Measurements from ENCODE around the gene AGRP. TPM values are rescaled to one million over a fixed set of nuclear protein-coding genes. Genes with fewer than 3 reads are reported as not detected.

Gene AGRP
- total RNA-seq, 2 experiments from 2014 or later, result not detected

GRCh38 chr16:67528870-67529581 lies 45.7 kb upstream of the AGRP start:
- Histone ChIP-seq H3K9me3 (ENCODE audit: low read length) (no peaks in the 10 kb centered on the region), H2AFZ (ENCODE audit: low read length) (no peak overlapping the region), H3K27ac (ENCODE audit: low read depth, low read length, poor library complexity, severe bottlenecking) (no peak overlapping the region), H3K4me2 (ENCODE audit: low read length) (peak overlapping the region; percentile 61; the same call in 1 of the 2 replicates), H3K36me3 (ENCODE audit: insufficient read depth, low read length) (no peaks in the 10 kb centered on the region), H3K4me3 (ENCODE audit: low read depth, low read length, poor library complexity, severe bottlenecking) (no peak overlapping the region), H4K20me1 (ENCODE audit: insufficient read depth, low read length) (no peaks in the 10 kb centered on the region), H3K9me2 (ENCODE audit: insufficient read depth, low read length) (no peaks in the 10 kb centered on the region), H3K79me2 (ENCODE audit: insufficient read depth, low read depth, low read length) (no peaks in the 10 kb centered on the region), H3K4me1 (ENCODE audit: insufficient read depth, low read length, poor library complexity, severe bottlenecking) (peaks cover 43% of the 10 kb centered on the region)
- ChIA-PET CTCF (ENCODE audit: unreplicated experiment) (interaction anchor here (0.6 kb wide), 1 partner anchor 8 kb away, joined by 5 read pairs; no protein-coding TSS in a partner anchor), POLR2A (interaction anchor here (0.7 kb wide), 1 partner anchor 116 kb away, joined by 3 read pairs; the partner anchor contains the start of gene CARMIL2)
- TF ChIP-seq CTCF (conservative IDR thresholded peaks at IDR 0.05; ENCODE audit: low read length), result no peak
- no peak; the same call in 1 of the 2 replicates for TF ChIP-seq EZH2phosphoT487 (IDR thresholded peaks at IDR 0.05; ENCODE audit: borderline replicate concordance, low read depth, low read length)
- intact Hi-C loops (cut with micrococcal nuclease; ENCODE audit: unreplicated experiment), result no loop called here
- BruUV-seq (replicated peaks), result no TSS peak
- peak; percentile 17 for DNase-seq (ENCODE audit: low spot score)

GRCh38 chr16:67528222-67528869 lies 45.0 kb upstream of the AGRP start, which contains the start of gene RIPOR1:
Gene RIPOR1 (plus strand): TSS chr16:67528829. CDS start chr16:67538447, 9,618 bp downstream.
- H3K36me3 ChIP-seq (ENCODE audit: insufficient read depth, low read length), result no peaks in the 10 kb centered on the region
- no peak within 1 kb of the TSS for H3K4me3 ChIP-seq (ENCODE audit: low read depth, low read length, poor library complexity, severe bottlenecking)
- BruUV-seq (replicated peaks), result no TSS peak
- no peaks in the 10 kb centered on the region for H4K20me1 ChIP-seq (ENCODE audit: insufficient read depth, low read length)
- TF ChIP-seq EZH2phosphoT487 (IDR thresholded peaks at IDR 0.05; ENCODE audit: borderline replicate concordance, low read depth, low read length), result no peak
- no peak for TF ChIP-seq CTCF (conservative IDR thresholded peaks at IDR 0.05; ENCODE audit: low read length)
- DNase-seq (ENCODE audit: low spot score), result peak; percentile 1
- intact Hi-C loops (cut with micrococcal nuclease; ENCODE audit: unreplicated experiment), result no loop called here
- CTCF ChIA-PET (ENCODE audit: unreplicated experiment), result no interaction called here
- no peaks in the 10 kb centered on the region for H3K79me2 ChIP-seq (ENCODE audit: insufficient read depth, low read depth, low read length)
- H3K4me1 ChIP-seq (ENCODE audit: insufficient read depth, low read length, poor library complexity, severe bottlenecking), result peaks cover 43% of the 10 kb centered on the region
- H3K4me2 ChIP-seq (ENCODE audit: low read length), result peak within 1 kb of the TSS; percentile 61; the same call in 1 of the 2 replicates
- no peak within 1 kb of the TSS for H2AFZ ChIP-seq (ENCODE audit: low read length)
- H3K27ac ChIP-seq (ENCODE audit: low read depth, low read length, poor library complexity, severe bottlenecking), result no peak within 1 kb of the TSS
- H3K9me3 ChIP-seq (ENCODE audit: low read length), result no peaks in the 10 kb centered on the region
- POLR2A ChIA-PET, result interaction anchor here (0.7 kb wide), 1 partner anchor 117 kb away, joined by 3 read pairs; the partner anchor contains the start of gene CARMIL2
- no peaks in the 10 kb centered on the region for H3K9me2 ChIP-seq (ENCODE audit: insufficient read depth, low read length)

Data from OCI-LY7 (cell line).